Lung (tissue), 12 donors: ENCODE measurements around the gene FSD1L. TPM values are rescaled to one million over a fixed set of nuclear protein-coding genes. Genes with fewer than 3 reads are reported as not detected.

Experiments
- ATAC-seq: fragments of 200-7000 bp; cut with Tn5 transposase; one replicate; pipeline ENCODE4 v1.9.1; 2020; ENCODE audit warnings: moderate number of reproducible peaks; ENCODE audit not compliant: insufficient read depth, low FRiP score
- DNase-seq, 3 donors: peaks; one replicate each; pipeline ENCODE4 v3.0.0-alpha.2; 2013 to 2017
- H3K27ac ChIP-seq, 2 donors: one replicate each; pipeline ENCODE4 v1.5.1; 2013; ENCODE audit warnings: mild to moderate bottlenecking in 2 of 2, moderate library complexity in 2 of 2, control low read depth in 1 of 2, inconsistent platforms in 1 of 2, low read depth in 1 of 2, low read length in 1 of 2
- H3K27me3 ChIP-seq, 3 donors: one replicate each; pipeline ENCODE4 v1.5.1; 2013; ENCODE audit warnings: low read length in 2 of 3; ENCODE audit not compliant: control insufficient read depth in 3 of 3, insufficient read depth in 3 of 3
- H3K36me3 ChIP-seq, 4 donors: one replicate each; pipeline ENCODE4 v1.5.1; 2013; ENCODE audit warnings: low read length in 4 of 4, mild to moderate bottlenecking in 1 of 4, moderate library complexity in 1 of 4; ENCODE audit not compliant: control insufficient read depth in 4 of 4, insufficient read depth in 4 of 4
- H3K4me1 ChIP-seq, 5 donors: one replicate each; pipeline ENCODE4 v1.5.1; 2013; ENCODE audit warnings: low read length in 5 of 5, mild to moderate bottlenecking in 2 of 5, moderate library complexity in 1 of 5; ENCODE audit not compliant: control insufficient read depth in 5 of 5, insufficient read depth in 5 of 5
- H3K4me3 ChIP-seq: one replicate; pipeline ENCODE4 v1.5.1; 2013; ENCODE audit warnings: mild to moderate bottlenecking, control low read depth, moderate library complexity
- H3K9ac ChIP-seq, 2 donors: one replicate each; pipeline ENCODE4 v1.5.1; 2013; ENCODE audit warnings: low read length in 2 of 2, control low read depth in 1 of 2; ENCODE audit not compliant: insufficient read depth in 1 of 2
- H3K9me3 ChIP-seq, 4 donors: one replicate each; pipeline ENCODE4 v1.5.1; 2013; ENCODE audit warnings: low read length in 3 of 4, mild to moderate bottlenecking in 1 of 4, moderate library complexity in 1 of 4; ENCODE audit not compliant: control insufficient read depth in 4 of 4, insufficient read depth in 3 of 4
- WGBS, 2 donors: extraction: QIAGEN DNeasy Blood & Tissue Kit; methylation state at CpG; one replicate each; pipeline ENCODE4 v1.1.7; 2013; 5-methylcytosine and 5-hydroxymethylcytosine counted together
- polyA plus RNA-seq, 2 donors: library from polyadenylated mRNA; stranded (reverse); fragments of 200-250 nt; gene quantifications; one replicate each; pipeline ENCODE4 v1.2.1, GENCODE V29; 2013
- total RNA-seq, 2 donors: library from RNA; depleted of rRNA in 1 of 2; stranded (reverse); fragments of >200 nt in 1 of 2; gene quantifications; one replicate each; pipeline ENCODE4 v1.2.1, GENCODE V29; 2014 to 2021
- TF ChIP-seq, protein P1 (sequence below): IDR thresholded peaks from 2 replicates; pipeline ENCODE4 v1.5.1; 2012; ENCODE audit warnings: mild to moderate bottlenecking; ENCODE audit errors: control extremely low read depth, extremely low read depth
- donor health status: control.
- donor health status: control.
- donor health status: Bipolar disorder and iron deficiency.
- donor health status: healthy.
- donor health status: DM: yes; HTN: yes; CAD: no.

The FSD1L gene
- total and polyA plus RNA-seq, 4 donors: 2.5 to 18.8 (median 5.7) TPM

DNA sequence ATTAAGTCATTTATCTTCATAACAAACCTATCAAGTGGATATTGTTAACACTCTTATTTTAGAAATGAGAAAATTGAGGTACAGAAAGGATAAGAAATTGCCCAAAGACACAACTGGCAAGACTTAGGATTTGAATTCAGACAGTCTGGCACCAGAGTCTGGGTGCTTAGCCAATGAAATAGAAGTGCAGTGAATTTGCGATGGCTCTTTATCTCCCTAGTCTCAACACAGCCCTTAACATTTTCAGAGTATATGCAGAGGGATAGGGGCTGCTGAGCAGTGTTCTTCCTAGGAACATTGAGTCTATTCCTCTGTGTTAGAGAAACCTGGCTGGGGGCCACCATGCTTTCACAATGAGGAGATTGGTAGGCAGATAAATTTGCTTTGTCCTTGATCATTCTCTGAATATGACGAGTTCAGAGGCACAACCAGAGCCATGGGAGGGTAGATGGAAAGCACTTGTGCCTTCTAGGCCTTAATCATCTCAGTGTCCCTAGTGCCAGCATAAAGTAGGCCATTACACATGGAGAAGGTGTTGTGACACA lies 6.1 kb upstream of the FSD1L start:
- H3K4me3 ChIP-seq: no peak overlapping the region
- no peaks in the 10 kb centered on the region for H3K36me3 ChIP-seq
- no peak overlapping the region for H3K27ac ChIP-seq
- no peaks in the 10 kb centered on the region for H3K27me3 ChIP-seq
- no peak overlapping the region for H3K9ac ChIP-seq
- ATAC-seq (no peak), DNase-seq (peak; percentile 24 to 42 (median 40))
- H3K9me3 ChIP-seq: no peaks in the 10 kb centered on the region
- TF ChIP-seq, protein P1, sequence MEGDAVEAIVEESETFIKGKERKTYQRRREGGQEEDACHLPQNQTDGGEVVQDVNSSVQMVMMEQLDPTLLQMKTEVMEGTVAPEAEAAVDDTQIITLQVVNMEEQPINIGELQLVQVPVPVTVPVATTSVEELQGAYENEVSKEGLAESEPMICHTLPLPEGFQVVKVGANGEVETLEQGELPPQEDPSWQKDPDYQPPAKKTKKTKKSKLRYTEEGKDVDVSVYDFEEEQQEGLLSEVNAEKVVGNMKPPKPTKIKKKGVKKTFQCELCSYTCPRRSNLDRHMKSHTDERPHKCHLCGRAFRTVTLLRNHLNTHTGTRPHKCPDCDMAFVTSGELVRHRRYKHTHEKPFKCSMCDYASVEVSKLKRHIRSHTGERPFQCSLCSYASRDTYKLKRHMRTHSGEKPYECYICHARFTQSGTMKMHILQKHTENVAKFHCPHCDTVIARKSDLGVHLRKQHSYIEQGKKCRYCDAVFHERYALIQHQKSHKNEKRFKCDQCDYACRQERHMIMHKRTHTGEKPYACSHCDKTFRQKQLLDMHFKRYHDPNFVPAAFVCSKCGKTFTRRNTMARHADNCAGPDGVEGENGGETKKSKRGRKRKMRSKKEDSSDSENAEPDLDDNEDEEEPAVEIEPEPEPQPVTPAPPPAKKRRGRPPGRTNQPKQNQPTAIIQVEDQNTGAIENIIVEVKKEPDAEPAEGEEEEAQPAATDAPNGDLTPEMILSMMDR: no peak
- peaks cover 0 to 9% (median 0%) of the 10 kb centered on the region in 5 donors for H3K4me1 ChIP-seq
- WGBS, 2 donors: 66 to 83% methylated on average over 2 of the region's 2 CpGs

DNA sequence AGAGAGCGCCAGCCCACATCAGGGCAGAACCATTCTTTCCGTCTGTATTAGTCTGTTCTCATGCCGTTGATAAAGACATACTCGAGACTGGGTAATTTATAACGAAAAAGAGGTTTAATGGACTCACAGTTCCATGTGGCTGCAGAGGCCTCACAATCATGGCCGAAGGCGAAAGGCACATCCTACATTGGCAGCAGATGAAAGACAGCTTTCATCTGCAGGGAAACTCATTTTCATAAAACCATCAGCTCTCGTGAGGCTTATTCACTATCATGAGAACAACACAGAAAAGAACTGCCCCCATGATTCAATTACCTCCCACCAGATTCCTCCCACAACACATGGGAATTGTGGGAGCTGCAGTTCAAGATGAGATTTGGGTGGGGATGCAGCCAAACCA lies 4.7 kb upstream of the FSD1L start:
- no peak overlapping the region for H3K4me3 ChIP-seq
- 90 to 94% methylated on average over 8 of the region's 8 CpGs for WGBS, 2 donors
- H3K9me3 ChIP-seq: no peaks in the 10 kb centered on the region
- no peaks in the 10 kb centered on the region for H3K27me3 ChIP-seq
- ATAC-seq: no peak
- H3K36me3 ChIP-seq: no peaks in the 10 kb centered on the region
- TF ChIP-seq, protein P1: no peak
- no peak overlapping the region for H3K27ac ChIP-seq
- DNase-seq: no peak
- H3K9ac ChIP-seq: no peak overlapping the region
- H3K4me1 ChIP-seq: peaks cover 0 to 3% (median 0%) of the 10 kb centered on the region in 5 donors

DNA sequence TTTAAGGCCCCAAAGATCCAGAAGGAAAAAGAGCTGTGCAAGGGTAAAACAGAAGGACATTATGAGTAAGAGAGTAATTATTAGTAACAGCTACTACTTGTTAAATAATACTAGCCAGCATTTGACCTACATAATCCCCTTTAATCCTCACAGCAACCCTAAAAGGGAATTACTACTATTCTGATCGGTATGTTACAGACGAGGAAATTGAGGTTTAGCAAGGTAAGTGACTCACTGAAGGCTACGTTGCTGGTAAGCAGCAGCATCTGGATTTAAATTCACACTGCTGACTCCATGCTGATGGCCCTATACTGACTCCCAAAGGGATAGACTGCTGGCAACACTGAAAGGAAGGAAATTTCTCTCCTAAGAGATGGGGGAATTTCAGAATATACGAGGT lies 3.7 kb upstream of the FSD1L start:
- TF ChIP-seq, protein P1: no peak
- no peak overlapping the region for H3K9ac ChIP-seq

DNA sequence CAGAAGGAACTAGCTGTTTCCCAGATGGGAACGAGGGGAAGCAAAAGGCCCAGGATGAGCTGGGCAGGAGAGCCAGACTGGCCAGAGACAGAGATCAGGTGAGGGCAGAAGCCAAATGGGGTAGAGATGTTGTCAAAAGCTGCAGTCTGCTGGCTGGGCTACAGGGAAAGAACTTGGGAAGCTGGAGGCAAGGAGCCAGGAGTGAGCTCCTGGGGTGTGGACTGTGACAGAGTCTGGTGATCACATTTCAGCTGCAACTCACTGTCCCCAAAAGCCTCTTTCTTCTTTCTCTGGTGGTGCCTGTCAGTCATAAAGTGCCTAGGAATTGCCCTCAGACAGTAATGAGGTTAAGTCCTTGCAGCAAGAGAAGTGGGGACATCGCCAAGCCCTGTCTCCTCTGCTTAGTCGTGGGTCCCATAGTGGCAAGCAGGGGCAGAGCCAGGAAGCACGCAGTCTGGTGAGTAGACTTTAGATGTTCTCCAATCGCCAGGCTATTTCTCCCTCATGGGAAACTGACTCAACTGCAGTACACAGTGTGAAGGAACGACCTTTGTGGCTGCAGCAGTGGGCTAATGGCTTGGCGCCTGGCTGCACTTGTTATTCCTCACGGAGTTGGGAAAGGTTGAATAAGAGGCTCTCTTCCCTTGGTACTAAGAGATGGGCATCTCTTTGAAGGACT lies 2.5 kb upstream of the FSD1L start:
- Histone ChIP-seq H3K27ac (no peak overlapping the region), H3K36me3 (no peaks in the 10 kb centered on the region), H3K9me3 (no peaks in the 10 kb centered on the region), H3K27me3 (no peaks in the 10 kb centered on the region), H3K9ac (no peak overlapping the region), H3K4me3 (no peak overlapping the region), H3K4me1 (peaks cover 0 to 16% (median 0%) of the 10 kb centered on the region in 5 donors)
- WGBS, 2 donors: 87 to 91% methylated on average over 8 of the region's 8 CpGs
- no peak for DNase-seq
- TF ChIP-seq, protein P1: no peak
- no peak for ATAC-seq

More for the DNA sequence above, 3.7 kb upstream of the FSD1L start:
- Histone ChIP-seq H3K4me3 (no peak overlapping the region), H3K36me3 (no peaks in the 10 kb centered on the region), H3K27ac (no peak overlapping the region), H3K4me1 (peaks cover 0 to 8% (median 0%) of the 10 kb centered on the region in 5 donors), H3K27me3 (no peaks in the 10 kb centered on the region), H3K9me3 (no peaks in the 10 kb centered on the region)
- 62 to 71% methylated on average over 4 of the region's 4 CpGs for WGBS, 2 donors
- DNase-seq: no peak
- ATAC-seq: no peak
